HepG2 (cell line): ENCODE results near the gene CARHSP1. TPM values are rescaled to one million over a fixed set of nuclear protein-coding genes. Genes with fewer than 3 reads are reported as not detected.
A peak's percentile ranks its signal among the peaks of the same experiment; 100 is the strongest.

Source experiments
- ARID5B ChIP-seq: IDR thresholded peaks from 2 replicates; pipeline ENCODE4 v1.4.0; 2020; ENCODE audit warnings: mild to moderate bottlenecking, missing genetic modification reagents
- ATF7 ChIP-seq, 2 experiments: fragments of 450-650 bp in 1 of 2; sonication (generic) in 1 of 2; formaldehyde crosslinking in 1 of 2; IDR thresholded peaks; 2 replicates each; pipeline versions ENCODE4 v1.4.0 to v1.6.1; 2016 to 2020; ENCODE audit warnings: antibody characterized with exemption in 1 of 2, mild to moderate bottlenecking in 1 of 2, missing genetic modification reagents in 1 of 2
- ATRX ChIP-seq: sonication (generic); formaldehyde crosslinking; IDR thresholded peaks from 2 replicates; pipeline ENCODE4 v1.4.0; 2020; ENCODE audit warnings: missing genetic modification reagents, borderline replicate concordance
- BCLAF1 ChIP-seq: fragments of 450-650 bp; IDR thresholded peaks from 2 replicates; pipeline ENCODE4 v1.6.1; 2017; ENCODE audit warnings: mild to moderate bottlenecking
- IRF9 ChIP-seq: sonication (generic); formaldehyde crosslinking; IDR thresholded peaks from 2 replicates; pipeline ENCODE4 v1.8.0; 2022; ENCODE audit warnings: missing genetic modification reagents, mild to moderate bottlenecking, borderline replicate concordance
- TAF15 ChIP-seq: fragments of 200-400 bp; formaldehyde crosslinking; IDR thresholded peaks from one replicate; pipeline ENCODE4 v1.6.1; 2018; ENCODE audit warnings: mild to moderate bottlenecking, low read depth, low read length; ENCODE audit not compliant: poor library complexity, severe bottlenecking
- ZBTB39 ChIP-seq: sonication (generic); formaldehyde crosslinking; IDR thresholded peaks from 2 replicates; pipeline ENCODE4 v1.5.0; 2020; ENCODE audit warnings: missing genetic modification reagents
- ZBTB4 ChIP-seq: sonication (generic); formaldehyde crosslinking; IDR thresholded peaks from 2 replicates; pipeline ENCODE4 v1.4.0; 2020; ENCODE audit warnings: missing genetic modification reagents, mild to moderate bottlenecking, borderline replicate concordance
- ZNF414 ChIP-seq: sonication (generic); formaldehyde crosslinking; IDR thresholded peaks from 2 replicates; pipeline ENCODE4 v1.5.0; 2020; ENCODE audit warnings: missing genetic modification reagents
- ZNF572 ChIP-seq: sonication (generic); formaldehyde crosslinking; IDR thresholded peaks from 2 replicates; pipeline ENCODE4 v1.5.1; 2020; ENCODE audit warnings: mild to moderate bottlenecking, missing genetic modification reagents
- ZNF841 ChIP-seq: sonication (generic); formaldehyde crosslinking; IDR thresholded peaks from 2 replicates; pipeline ENCODE4 v1.8.1; 2023; ENCODE audit warnings: missing genetic modification reagents, borderline replicate concordance
- polyA plus RNA-seq, 8 experiments: library from polyadenylated mRNA; depleted of rRNA in 3 of 8; stranded (reverse) in 7 of 8; unstranded in 1 of 8; fragments of >200 nt; fragmentation: Illumina TruSeq in 4 of 8; extraction: Trizol in 4 of 8; gene quantifications; 2 replicates each; pipeline versions ENCODE4 v1.2.1 to v1.2.3, GENCODE V29; 2011 to 2016; ENCODE audit warnings: low read depth in 4 of 8, missing spikeins in 1 of 8, mixed read lengths in 1 of 8; ENCODE audit not compliant: insufficient read depth in 1 of 8
- total RNA-seq, 5 experiments: library from RNA; depleted of rRNA; stranded (reverse); fragments of >200 nt; fragmentation: Illumina TruSeq; extraction: Trizol; gene quantifications; 2 replicates each; pipeline ENCODE4 v1.2.3, GENCODE V29; 2016; ENCODE audit warnings: low read depth in 1 of 5

CARHSP1 gene
- total and polyA plus RNA-seq, 2 of the 13 experiments (the other 11 are each of a cell fraction or from before 2014, with no cell fraction given), result 173 to 345 TPM

GRCh38 chr16:8863594-8864424 lies 5.0 kb downstream of the CARHSP1 start (continued):
- TF ChIP-seq ARID5B (CRISPR knock-in tag) (peak; percentile 97), BCLAF1 (no peak), ZBTB4 (peak; percentile 99), ZNF414 (CRISPR knock-in tag) (peak; percentile 56; the same call in 1 of the 2 replicates), ATRX (CRISPR knock-in tag) (no peak; the same call in 1 of the 2 replicates), ATF7 (IDR thresholded peaks at IDR 0.05) (no peak), ATF7 (CRISPR knock-in tag; IDR thresholded peaks at IDR 0.05) (peak; percentile 83; the same call in 1 of the 2 replicates), TAF15 (peak; percentile 89), ZNF841 (CRISPR knock-in tag) (peak; percentile 78; the same call in 1 of the 2 replicates), ZNF572 (CRISPR knock-in tag) (no peak; the same call in 1 of the 2 replicates), IRF9 (CRISPR knock-in tag) (peak; percentile 93), ZBTB39 (peak; percentile 97; the same call in 1 of the 2 replicates)
